ENCODE measurements around the gene CPTP.
A peak's percentile ranks its signal among the peaks of the same experiment; 100 is the strongest.

Gene CPTP

GRCh38 chr1:1324524-1325287 lies at the start of gene CPTP, which contains the start of gene INTS11:
TSS of gene CPTP (plus strand) at chr1:1324802. CDS start at chr1:1326911, 2,109 bp downstream.
TSS of gene INTS11 (minus strand) at chr1:1324660. CDS start at chr1:1324608, 52 bp downstream.
- DNase-seq (ENCODE audit: low read depth in 2 of 3, low spot score in 1 of 3): peak; percentile 90 to 94 (median 93)

DNA sequence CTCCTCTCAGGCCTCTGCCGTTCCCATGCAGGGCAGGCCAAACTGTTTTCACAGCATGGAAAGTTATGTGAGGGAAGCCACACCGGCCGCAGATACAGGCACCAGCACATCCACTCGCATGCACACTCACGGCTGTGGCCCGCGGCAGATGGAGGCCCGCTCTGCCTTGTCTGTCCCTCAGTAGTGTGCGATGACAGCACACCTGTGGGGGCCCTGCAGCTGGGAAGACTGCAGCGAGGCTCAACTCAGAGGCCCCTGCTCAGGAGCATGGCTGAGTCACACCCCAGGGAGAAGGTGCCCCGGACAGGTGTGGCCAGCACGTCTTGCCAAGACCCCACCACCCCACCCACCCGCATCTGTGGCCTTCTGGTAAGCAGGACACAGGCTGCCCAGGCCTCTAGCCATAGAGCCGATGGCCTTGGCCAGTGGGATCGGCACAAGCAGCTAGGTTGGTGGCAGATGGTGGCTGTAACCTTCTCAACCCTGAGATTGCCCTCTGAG lies 49.6 kb upstream of the CPTP start:
- DNase-seq (ENCODE audit: low read depth in 2 of 3, low spot score in 1 of 3): no peak

DNA sequence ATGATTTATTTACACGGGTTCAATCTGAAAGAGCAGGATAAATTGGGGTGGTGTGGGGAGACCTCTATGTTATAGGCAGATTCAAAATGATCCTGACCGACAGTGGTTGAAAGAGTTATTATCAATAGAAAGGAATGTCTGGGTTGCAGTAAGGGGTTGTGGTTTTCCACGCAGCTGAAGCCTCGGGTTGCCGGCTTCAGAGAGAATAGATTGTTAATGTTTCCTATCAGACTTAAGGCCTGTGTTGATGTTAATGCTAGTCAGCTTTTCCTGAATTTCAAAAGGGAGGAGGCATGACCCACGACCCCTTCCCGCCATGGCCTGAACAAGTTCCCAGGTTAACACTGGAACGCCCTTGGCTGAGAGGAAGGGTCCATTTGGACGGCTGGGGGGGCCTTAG lies 48.8 kb upstream of the CPTP start:
- DNase-seq (ENCODE audit: low read depth in 2 of 3, low spot score in 1 of 3): no peak

DNA sequence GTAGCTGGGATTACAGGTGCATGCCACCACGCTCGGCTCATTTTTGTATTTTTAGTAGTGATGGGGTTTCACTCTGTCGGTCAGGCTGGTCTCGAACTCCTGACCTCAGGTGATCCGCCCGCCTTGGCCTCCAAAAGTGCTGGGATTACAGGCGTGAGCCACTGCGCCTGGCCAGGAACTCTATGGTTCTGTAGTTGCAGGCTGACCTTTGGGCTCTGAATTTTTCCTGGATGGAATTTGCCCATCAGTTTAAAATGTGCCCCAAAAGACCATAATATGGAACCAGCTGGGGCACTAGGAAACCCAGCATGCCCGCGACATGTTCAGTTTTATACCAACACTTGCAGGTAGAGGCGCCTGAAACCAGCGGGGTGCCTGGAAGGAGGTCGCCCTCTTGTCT lies 46.0 kb upstream of the CPTP start:
- no peak for DNase-seq (ENCODE audit: low read depth in 2 of 3, low spot score in 1 of 3)

- DNase-seq (ENCODE audit: low read depth in 2 of 3, low spot score in 1 of 3): no peak
Observed at GRCh38 chr1:1279028-1279427, 45.6 kb upstream of the CPTP start.

- DNase-seq (ENCODE audit: low read depth in 2 of 3, low spot score in 1 of 3): no peak
Observed at GRCh38 chr1:1280782-1281481, 43.7 kb upstream of the CPTP start.

GRCh38 chr1:1281533-1282321 lies 42.9 kb upstream of the CPTP start:
- DNase-seq (ENCODE audit: low read depth in 2 of 3, low spot score in 1 of 3): no peak

GRCh38 chr1:1282998-1283397 lies 41.6 kb upstream of the CPTP start:
- no peak for DNase-seq (ENCODE audit: low read depth in 2 of 3, low spot score in 1 of 3)

DNA sequence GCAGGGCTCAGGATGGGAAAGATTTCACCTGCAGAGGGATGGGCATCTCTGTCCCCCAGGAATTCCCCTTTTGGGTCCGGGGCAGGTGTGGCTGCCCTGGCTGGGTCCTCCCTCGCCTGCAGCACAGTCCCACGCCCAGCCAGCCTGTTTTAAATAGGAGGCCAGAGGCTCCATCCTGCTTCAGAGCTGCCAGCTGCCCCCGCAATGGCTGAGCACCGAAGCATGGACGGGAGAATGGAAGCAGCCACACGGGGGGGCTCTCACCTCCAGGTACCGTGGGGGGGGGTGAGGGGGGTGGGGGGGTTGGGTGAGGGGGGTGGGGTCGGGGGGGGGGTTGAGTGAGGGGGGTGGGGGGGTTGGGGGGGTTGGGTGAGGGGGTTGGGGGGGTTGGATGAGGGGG lies 40.8 kb upstream of the CPTP start:
- no peak for DNase-seq (ENCODE audit: low read depth in 2 of 3, low spot score in 1 of 3)

DNA sequence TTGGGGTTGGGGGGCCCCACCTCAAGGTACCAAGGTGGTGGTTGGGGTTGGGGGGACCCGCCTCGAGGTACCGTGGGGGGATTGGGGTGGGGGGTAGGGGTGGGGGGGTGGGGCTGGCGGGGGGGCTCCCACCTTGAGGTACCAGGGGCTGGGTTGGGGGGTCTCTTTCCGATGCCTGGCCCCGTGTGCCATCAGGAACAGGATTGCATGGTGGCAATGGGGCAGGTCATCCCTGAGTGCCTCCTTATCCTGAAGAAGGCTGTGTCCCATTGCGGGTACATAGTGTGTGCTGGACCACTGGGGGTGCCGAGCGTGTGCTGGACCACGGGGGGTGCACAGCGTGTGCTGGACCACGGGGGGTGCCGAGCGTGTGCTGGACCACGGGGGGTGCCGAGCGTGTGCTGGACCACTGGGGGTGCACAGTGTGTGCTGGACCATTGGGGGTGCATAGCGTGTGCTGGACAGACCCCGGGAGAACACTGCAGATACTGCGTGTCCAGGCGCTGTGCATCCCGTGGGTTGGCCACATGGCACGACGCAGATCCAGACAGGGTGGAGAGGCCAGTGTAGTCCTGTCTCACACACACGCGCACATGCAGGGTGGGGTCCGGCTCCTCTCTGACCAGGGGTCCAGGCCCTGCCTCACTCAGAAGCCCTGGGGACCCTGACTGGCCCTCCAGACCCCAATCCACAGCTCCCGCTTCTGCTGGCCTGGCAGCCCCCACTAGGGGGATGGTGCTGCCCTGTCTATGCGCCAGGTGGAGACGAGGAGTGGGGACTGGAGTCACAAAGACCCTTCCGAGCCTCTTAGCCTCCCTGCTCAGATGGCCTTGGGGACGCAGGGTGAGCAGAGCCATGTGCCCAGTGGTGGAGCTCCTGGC lies 40.1 kb upstream of the CPTP start:
- no peak for DNase-seq (ENCODE audit: low read depth in 2 of 3, low spot score in 1 of 3)

- no peak for DNase-seq (ENCODE audit: low read depth in 2 of 3, low spot score in 1 of 3)
Observed at GRCh38 chr1:1285102-1285571, 39.5 kb upstream of the CPTP start.

- no peak for DNase-seq (ENCODE audit: low read depth in 2 of 3, low spot score in 1 of 3)
Observed at GRCh38 chr1:1285611-1286311, 38.8 kb upstream of the CPTP start.

DNA sequence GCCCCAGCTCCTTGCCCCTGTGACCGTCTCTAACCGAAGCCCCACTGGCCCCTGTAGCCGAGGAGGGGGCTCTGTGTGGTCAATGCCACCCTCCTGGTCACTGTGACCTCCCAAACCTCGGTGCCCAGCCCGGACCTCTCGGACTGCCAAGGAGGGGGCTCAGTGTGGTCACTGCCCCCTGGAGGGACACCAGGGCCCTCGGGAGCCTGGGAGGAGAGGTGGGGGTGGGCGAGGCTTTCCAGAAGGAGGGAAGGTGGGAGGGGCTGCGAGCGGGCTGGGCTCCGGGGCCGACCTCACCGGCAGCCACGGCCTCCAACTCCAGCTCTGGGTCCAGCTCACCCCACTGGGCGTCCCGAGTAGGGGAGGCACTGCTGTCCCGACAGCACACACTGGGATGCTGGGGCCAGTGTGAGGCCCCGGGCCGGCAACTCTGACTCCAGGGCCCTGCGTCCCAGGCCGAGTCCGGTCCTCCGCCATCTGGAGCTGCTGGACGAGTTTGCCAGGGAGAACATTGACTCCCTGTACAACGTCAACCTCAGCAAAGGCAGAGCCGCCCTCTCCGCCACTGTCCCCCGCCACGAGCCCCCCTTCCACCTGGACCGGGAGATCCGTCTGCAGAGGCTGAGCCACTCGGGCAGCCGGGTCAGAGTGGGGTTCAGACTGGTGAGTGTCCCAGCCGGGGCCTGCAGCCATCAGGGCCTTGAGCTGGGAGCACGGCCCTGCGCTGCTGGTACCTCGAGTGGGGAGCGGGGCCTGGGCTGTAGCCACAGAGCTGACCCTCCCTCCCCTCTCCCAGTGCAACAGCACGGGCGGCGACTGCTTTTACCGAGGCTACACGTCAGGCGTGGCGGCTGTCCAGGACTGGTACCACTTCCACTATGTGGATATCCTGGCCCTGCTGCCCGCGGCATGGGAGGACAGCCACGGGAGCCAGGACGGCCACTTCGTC lies 38.0 kb upstream of the CPTP start:
- no peak for DNase-seq (ENCODE audit: low read depth in 2 of 3, low spot score in 1 of 3)

DNA sequence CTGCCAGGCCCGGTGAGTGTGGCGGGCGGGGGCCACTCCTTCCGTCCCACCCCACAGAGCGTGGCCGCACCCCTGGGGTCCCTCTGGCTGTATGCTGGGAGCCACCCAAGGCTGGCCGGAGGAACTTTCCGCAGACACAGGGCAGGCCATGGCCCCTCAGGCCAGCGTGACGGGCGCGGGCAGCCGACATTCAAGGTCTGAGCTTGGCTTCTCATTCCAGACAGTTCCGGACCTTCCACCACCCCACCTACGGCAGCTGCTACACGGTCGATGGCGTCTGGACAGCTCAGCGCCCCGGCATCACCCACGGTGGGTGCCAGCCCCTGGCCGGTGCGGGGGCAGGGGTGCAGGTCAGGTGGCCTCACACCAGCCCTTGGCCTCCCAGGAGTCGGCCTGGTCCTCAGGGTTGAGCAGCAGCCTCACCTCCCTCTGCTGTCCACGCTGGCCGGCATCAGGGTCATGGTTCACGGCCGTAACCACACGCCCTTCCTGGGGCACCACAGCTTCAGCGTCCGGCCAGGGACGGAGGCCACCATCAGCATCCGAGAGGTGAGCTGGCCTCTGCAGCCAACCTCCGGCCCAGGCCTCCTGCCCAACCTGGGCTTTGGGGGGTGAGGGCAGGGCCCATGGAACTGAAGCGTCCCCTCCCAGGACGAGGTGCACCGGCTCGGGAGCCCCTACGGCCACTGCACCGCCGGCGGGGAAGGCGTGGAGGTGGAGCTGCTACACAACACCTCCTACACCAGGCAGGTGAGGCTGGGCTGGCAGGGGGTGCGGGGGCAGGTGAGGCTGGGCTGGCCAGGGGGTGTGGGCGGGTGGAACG lies 37.1 kb upstream of the CPTP start:
- no peak for DNase-seq (ENCODE audit: low read depth in 2 of 3, low spot score in 1 of 3)

- peak in 2 of 3 donors; percentile 38 to 59 for DNase-seq (ENCODE audit: low read depth in 2 of 3, low spot score in 1 of 3)
Observed at GRCh38 chr1:1290238-1290731, 34.3 kb upstream of the CPTP start.

DNA sequence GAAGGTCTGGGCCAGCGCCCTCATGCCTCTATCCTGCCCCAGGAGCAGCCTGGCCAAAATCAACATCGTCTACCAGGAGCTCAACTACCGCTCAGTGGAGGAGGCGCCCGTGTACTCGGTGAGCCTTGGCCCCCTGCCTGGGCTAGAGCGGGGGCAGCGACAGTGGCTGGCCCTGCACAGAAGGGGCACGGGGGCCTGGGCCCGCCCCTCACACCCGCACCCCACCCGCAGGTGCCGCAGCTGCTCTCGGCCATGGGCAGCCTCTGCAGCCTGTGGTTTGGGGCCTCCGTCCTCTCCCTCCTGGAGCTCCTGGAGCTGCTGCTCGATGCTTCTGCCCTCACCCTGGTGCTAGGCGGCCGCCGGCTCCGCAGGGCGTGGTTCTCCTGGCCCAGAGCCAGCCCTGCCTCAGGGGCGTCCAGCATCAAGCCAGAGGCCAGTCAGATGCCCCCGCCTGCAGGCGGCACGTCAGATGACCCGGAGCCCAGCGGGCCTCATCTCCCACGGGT lies 33.5 kb upstream of the CPTP start:
- no peak for DNase-seq (ENCODE audit: low read depth in 2 of 3, low spot score in 1 of 3)

All from stimulated activated CD4-positive, alpha-beta T cell treated with anti-CD3 and anti-CD28 coated beads, Interleukin-12 subunit alpha, Interleukin-12 subunit beta, amount 100 ng/mL, for 48 hours (primary cell).